Epithelial cell of prostate (primary cell): ENCODE results near the gene ARHGEF25.
"Not testable (repeated sequence)": the region's sequence is repeated elsewhere in the genome, so short reads cannot be mapped to it uniquely, and the experiment has no call there.

Experiments used
- DNase-seq: peaks from one replicate; pipeline ENCODE4 v3.0.0-alpha.2; 2011; ENCODE audit warnings: low read depth, low spot score
- H3K27ac ChIP-seq: fragments of 450-650 bp; 2 replicates; pipeline ENCODE4 v1.5.1; 2017; ENCODE audit warnings: mild to moderate bottlenecking

ARHGEF25 gene

DNA sequence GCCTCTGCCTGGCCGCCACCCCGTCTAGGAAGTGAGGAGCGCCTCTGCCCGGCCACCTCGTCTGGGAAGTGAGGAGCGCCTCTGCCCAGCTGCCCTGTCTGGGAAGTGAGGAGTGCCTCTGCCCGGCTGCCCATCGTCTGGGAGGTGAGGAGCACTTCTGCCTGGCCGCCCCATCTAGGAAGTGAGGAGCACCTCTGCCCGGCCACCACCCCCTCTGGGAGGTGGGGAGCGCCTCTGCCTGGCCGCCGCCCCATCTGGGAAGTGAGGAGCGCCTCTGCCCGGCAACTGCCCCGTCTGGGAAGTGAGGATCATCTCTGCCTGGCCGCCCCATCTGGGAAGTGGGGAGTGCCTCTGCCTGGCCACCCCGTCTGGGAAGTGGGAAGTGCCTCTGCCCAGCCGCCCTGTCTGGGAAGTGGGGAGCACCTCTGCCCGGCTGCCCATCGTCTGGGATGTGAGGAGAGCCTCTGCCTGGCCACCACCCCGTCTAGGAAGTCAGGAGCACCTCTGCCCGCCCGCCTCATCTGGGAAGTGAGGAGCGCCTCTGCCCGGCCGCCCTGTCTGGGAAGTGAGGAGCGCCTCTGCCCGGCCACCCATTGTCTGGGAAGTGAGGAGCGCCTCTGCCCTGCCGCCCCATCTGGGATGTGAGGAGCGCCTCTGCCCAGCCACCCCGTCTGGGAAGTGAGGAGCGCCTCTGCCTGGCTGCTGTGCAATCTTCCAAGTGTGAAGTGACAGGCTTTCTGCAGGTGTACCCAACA is 54.0 kb downstream of the ARHGEF25 start:
- H3K27ac ChIP-seq, DNase-seq: not testable (repeated sequence)
